HepG2 (cell line): ENCODE results near the gene ABT1. TPM values are rescaled to one million over a fixed set of nuclear protein-coding genes. Genes with fewer than 3 reads are reported as not detected.

Experiments used
- ADNP ChIP-seq: sonication (generic); formaldehyde crosslinking; IDR thresholded peaks from 2 replicates; pipeline ENCODE4 v1.4.0; 2020; ENCODE audit warnings: missing genetic modification reagents
- CBX5 ChIP-seq: sonication (generic); formaldehyde crosslinking; IDR thresholded peaks from 2 replicates; pipeline ENCODE4 v1.4.0; 2020; ENCODE audit warnings: missing genetic modification reagents, borderline replicate concordance
- CHCHD3 ChIP-seq: sonication (generic); formaldehyde crosslinking; IDR thresholded peaks from 2 replicates; pipeline ENCODE4 v1.8.0; 2022; ENCODE audit warnings: mild to moderate bottlenecking, missing genetic modification reagents, moderate library complexity
- KLF6 ChIP-seq: IDR thresholded peaks from 2 replicates; pipeline ENCODE4 v1.8.0; 2016; ENCODE audit warnings: missing biosample characterization, missing genetic modification reagents
- NAIF1 ChIP-seq: sonication (generic); formaldehyde crosslinking; IDR thresholded peaks from 2 replicates; pipeline ENCODE4 v1.5.0; 2020; ENCODE audit warnings: mild to moderate bottlenecking, missing genetic modification reagents, borderline replicate concordance
- NFKB2 ChIP-seq: sonication (generic); formaldehyde crosslinking; IDR thresholded peaks from 2 replicates; pipeline ENCODE4 v1.4.0; 2020; ENCODE audit warnings: missing genetic modification reagents, borderline replicate concordance
- PPARG ChIP-seq: conservative IDR thresholded peaks from 2 replicates; pipeline ENCODE4 v1.6.1; 2016; ENCODE audit warnings: missing biosample characterization, missing genetic modification reagents
- RCOR2 ChIP-seq: IDR thresholded peaks from 2 replicates; pipeline ENCODE4 v1.6.1; 2016; ENCODE audit warnings: missing biosample characterization, missing genetic modification reagents
- RXRA ChIP-seq: sonication (generic); formaldehyde crosslinking; IDR thresholded peaks from 2 replicates; pipeline ENCODE4 v1.5.1; 2020; ENCODE audit warnings: missing genetic modification reagents
- SMAD1 ChIP-seq: sonication (generic); formaldehyde crosslinking; IDR thresholded peaks from 2 replicates; pipeline ENCODE4 v1.4.0; 2020; ENCODE audit warnings: missing genetic modification reagents, low read depth, mild to moderate bottlenecking, borderline replicate concordance
- SUZ12 ChIP-seq: fragments of 150-350 bp; IDR thresholded peaks from 2 replicates; pipeline ENCODE4 v1.6.1; 2014; ENCODE audit warnings: low read depth, low read length
- ZMYM2 ChIP-seq: sonication (generic); formaldehyde crosslinking; IDR thresholded peaks from 2 replicates; pipeline ENCODE4 v1.8.0; 2022; ENCODE audit warnings: mild to moderate bottlenecking, missing genetic modification reagents
- ZNF292 ChIP-seq: sonication (generic); formaldehyde crosslinking; IDR thresholded peaks from 2 replicates; pipeline ENCODE4 v1.8.1; 2022; ENCODE audit warnings: mild to moderate bottlenecking, low read depth, missing genetic modification reagents, borderline replicate concordance
- ZNF326 ChIP-seq: sonication (generic); formaldehyde crosslinking; IDR thresholded peaks from 2 replicates; pipeline ENCODE4 v1.4.0; 2020; ENCODE audit warnings: missing genetic modification reagents, borderline replicate concordance
- ZNF335 ChIP-seq: sonication (generic); formaldehyde crosslinking; IDR thresholded peaks from 2 replicates; pipeline ENCODE4 v1.4.0; 2020; ENCODE audit warnings: missing genetic modification reagents
- ZNF33B ChIP-seq: sonication (generic); formaldehyde crosslinking; IDR thresholded peaks from 2 replicates; pipeline ENCODE4 v1.5.1; 2020; ENCODE audit warnings: mild to moderate bottlenecking, missing genetic modification reagents
- ZNF850 ChIP-seq: sonication (generic); formaldehyde crosslinking; conservative IDR thresholded peaks from 2 replicates; pipeline ENCODE4 v1.9.0; 2021; ENCODE audit warnings: mild to moderate bottlenecking, missing genetic modification reagents
- polyA plus RNA-seq, 8 experiments: library from polyadenylated mRNA; depleted of rRNA in 3 of 8; stranded (reverse) in 7 of 8; unstranded in 1 of 8; fragments of >200 nt; fragmentation: Illumina TruSeq in 4 of 8; extraction: Trizol in 4 of 8; gene quantifications; 2 replicates each; pipeline versions ENCODE4 v1.2.1 to v1.2.3, GENCODE V29; 2011 to 2016; ENCODE audit warnings: low read depth in 4 of 8, missing spikeins in 1 of 8, mixed read lengths in 1 of 8; ENCODE audit not compliant: insufficient read depth in 1 of 8
- total RNA-seq, 5 experiments: library from RNA; depleted of rRNA; stranded (reverse); fragments of >200 nt; fragmentation: Illumina TruSeq; extraction: Trizol; gene quantifications; 2 replicates each; pipeline ENCODE4 v1.2.3, GENCODE V29; 2016; ENCODE audit warnings: low read depth in 1 of 5
- TF ChIP-seq, protein P1 (sequence below): IDR thresholded peaks from 2 replicates; pipeline ENCODE4 v1.6.1; 2016; ENCODE audit warnings: missing compliant biosample characterization, missing genetic modification reagents, borderline replicate concordance
- TF ChIP-seq, protein P2 (sequence below), 2 experiments: sonication (generic) in 1 of 2; formaldehyde crosslinking in 1 of 2; IDR thresholded peaks; 2 replicates each; pipeline versions ENCODE4 v1.4.0 to v1.6.1; 2018 to 2020; ENCODE audit warnings: missing genetic modification reagents in 2 of 2, borderline replicate concordance in 1 of 2, low read depth in 1 of 2, mild to moderate bottlenecking in 1 of 2, missing biosample characterization in 1 of 2
- TF ChIP-seq, protein P3 (sequence below): IDR thresholded peaks from 2 replicates; pipeline ENCODE4 v1.6.1; 2016; ENCODE audit warnings: low read depth, control low read depth
- TF ChIP-seq, protein P4 (sequence below): sonication (generic); formaldehyde crosslinking; IDR thresholded peaks from 2 replicates; pipeline ENCODE4 v1.4.0; 2020; ENCODE audit warnings: missing genetic modification reagents

Gene ABT1
- total and polyA plus RNA-seq, 2 of the 13 experiments (the other 11 are each of a cell fraction or from before 2014, with no cell fraction given), result 38.4 TPM

DNA sequence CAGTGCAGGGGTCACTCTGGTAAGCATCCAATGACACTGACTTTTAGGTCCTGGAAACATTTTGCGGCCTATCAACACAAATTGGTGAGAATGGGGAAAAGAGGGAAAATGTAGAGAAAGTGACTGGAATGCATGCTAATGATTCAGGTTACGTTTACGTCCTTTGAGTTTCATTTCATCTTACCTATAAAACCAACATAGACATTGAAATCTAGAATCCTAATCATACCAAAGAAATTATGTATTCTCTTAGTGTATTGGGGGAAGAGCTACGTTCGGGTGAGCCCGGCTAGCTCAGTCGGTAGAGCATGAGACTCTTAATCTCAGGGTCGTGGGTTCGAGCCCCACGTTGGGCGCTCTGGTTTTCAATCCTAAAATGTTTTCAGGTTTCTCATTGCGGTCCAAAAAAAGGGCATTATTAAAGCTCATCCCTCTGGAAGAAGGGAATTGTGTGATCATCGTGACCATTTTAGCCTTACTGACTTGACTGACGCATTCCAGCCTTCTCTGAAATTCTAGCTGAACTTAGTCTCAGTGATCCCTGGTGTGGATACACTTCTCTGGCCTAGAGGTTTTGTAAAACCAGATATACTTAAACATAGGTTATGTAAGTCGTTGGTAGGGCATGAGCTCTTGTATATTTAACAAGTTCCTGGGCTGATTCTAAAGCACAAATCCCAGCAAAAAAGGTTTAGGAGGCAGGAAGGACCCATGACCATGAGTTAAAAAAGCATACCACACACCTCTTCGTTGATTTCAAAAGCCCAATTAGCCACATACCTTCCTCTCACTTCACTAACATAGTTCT, 40.3 kb upstream of the ABT1 start (continued):
- no peak for TF ChIP-seq ZNF850 (CRISPR knock-in tag)
- no peak for TF ChIP-seq SUZ12
- TF ChIP-seq NAIF1 (CRISPR knock-in tag), result 0 out of 2 replicates have a peak, but pooled peaks have one; percentile 25
- no peak for TF ChIP-seq SMAD1 (CRISPR knock-in tag)
- peak; percentile 62; the same call in 1 of the 2 replicates for TF ChIP-seq RCOR2 (CRISPR knock-in tag)
- TF ChIP-seq NFKB2 (CRISPR knock-in tag), result no peak
- TF ChIP-seq PPARG (CRISPR knock-in tag), result peak; percentile 67; the same call in 1 of the 2 replicates
- TF ChIP-seq ZNF292, result no peak
- TF ChIP-seq, protein P1, sequence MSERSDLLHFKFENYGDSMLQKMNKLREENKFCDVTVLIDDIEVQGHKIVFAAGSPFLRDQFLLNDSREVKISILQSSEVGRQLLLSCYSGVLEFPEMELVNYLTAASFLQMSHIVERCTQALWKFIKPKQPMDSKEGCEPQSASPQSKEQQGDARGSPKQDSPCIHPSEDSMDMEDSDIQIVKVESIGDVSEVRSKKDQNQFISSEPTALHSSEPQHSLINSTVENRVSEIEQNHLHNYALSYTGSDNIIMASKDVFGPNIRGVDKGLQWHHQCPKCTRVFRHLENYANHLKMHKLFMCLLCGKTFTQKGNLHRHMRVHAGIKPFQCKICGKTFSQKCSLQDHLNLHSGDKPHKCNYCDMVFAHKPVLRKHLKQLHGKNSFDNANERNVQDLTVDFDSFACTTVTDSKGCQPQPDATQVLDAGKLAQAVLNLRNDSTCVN (CRISPR knock-in tag), result peak; percentile 98
- peak; percentile 90 for TF ChIP-seq ZMYM2 (CRISPR knock-in tag)
- no peak for TF ChIP-seq ZNF335 (CRISPR knock-in tag)
- TF ChIP-seq KLF6 (CRISPR knock-in tag), result peak; percentile 61; the same call in 1 of the 2 replicates
- TF ChIP-seq ZNF33B (CRISPR knock-in tag), result no peak
- TF ChIP-seq, protein P2, sequence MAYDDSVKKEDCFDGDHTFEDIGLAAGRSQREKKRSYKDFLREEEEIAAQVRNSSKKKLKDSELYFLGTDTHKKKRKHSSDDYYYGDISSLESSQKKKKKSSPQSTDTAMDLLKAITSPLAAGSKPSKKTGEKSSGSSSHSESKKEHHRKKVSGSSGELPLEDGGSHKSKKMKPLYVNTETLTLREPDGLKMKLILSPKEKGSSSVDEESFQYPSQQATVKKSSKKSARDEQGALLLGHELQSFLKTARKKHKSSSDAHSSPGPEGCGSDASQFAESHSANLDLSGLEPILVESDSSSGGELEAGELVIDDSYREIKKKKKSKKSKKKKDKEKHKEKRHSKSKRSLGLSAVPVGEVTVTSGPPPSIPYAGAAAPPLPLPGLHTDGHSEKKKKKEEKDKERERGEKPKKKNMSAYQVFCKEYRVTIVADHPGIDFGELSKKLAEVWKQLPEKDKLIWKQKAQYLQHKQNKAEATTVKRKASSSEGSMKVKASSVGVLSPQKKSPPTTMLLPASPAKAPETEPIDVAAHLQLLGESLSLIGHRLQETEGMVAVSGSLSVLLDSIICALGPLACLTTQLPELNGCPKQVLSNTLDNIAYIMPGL (CRISPR knock-in tag; IDR thresholded peaks at IDR 0.05; ENCODE audit: borderline replicate concordance in 1 of 2, low read depth in 1 of 2), result peak; percentile 98 to 99
- TF ChIP-seq CBX5, result peak; percentile 15; the same call in 1 of the 2 replicates
- no peak for TF ChIP-seq CHCHD3 (CRISPR knock-in tag)
- TF ChIP-seq, protein P3, sequence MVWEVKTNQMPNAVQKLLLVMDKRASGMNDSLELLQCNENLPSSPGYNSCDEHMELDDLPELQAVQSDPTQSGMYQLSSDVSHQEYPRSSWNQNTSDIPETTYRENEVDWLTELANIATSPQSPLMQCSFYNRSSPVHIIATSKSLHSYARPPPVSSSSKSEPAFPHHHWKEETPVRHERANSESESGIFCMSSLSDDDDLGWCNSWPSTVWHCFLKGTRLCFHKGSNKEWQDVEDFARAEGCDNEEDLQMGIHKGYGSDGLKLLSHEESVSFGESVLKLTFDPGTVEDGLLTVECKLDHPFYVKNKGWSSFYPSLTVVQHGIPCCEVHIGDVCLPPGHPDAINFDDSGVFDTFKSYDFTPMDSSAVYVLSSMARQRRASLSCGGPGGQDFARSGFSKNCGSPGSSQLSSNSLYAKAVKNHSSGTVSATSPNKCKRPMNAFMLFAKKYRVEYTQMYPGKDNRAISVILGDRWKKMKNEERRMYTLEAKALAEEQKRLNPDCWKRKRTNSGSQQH, result no peak
- no peak for TF ChIP-seq ZNF326
- peak; percentile 84; the same call in 1 of the 2 replicates for TF ChIP-seq ADNP (CRISPR knock-in tag)
- TF ChIP-seq, protein P4, sequence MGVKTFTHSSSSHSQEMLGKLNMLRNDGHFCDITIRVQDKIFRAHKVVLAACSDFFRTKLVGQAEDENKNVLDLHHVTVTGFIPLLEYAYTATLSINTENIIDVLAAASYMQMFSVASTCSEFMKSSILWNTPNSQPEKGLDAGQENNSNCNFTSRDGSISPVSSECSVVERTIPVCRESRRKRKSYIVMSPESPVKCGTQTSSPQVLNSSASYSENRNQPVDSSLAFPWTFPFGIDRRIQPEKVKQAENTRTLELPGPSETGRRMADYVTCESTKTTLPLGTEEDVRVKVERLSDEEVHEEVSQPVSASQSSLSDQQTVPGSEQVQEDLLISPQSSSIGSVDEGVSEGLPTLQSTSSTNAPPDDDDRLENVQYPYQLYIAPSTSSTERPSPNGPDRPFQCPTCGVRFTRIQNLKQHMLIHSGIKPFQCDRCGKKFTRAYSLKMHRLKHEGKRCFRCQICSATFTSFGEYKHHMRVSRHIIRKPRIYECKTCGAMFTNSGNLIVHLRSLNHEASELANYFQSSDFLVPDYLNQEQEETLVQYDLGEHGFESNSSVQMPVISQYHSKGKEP, result no peak
- no peak for TF ChIP-seq RXRA (CRISPR knock-in tag)
